GM11168 (cell line): ENCODE measurements around the gene CTIF.

Source experiments
- in situ Hi-C: fragments of 300-500 bp; cut with MboI; formaldehyde crosslinking; loops from one replicate; pipeline ENCODE4 v1.12.0; 2022; ENCODE audit warnings: low sequenced_read_pairs; ENCODE audit not compliant: unreplicated experiment

CTIF gene

DNA sequence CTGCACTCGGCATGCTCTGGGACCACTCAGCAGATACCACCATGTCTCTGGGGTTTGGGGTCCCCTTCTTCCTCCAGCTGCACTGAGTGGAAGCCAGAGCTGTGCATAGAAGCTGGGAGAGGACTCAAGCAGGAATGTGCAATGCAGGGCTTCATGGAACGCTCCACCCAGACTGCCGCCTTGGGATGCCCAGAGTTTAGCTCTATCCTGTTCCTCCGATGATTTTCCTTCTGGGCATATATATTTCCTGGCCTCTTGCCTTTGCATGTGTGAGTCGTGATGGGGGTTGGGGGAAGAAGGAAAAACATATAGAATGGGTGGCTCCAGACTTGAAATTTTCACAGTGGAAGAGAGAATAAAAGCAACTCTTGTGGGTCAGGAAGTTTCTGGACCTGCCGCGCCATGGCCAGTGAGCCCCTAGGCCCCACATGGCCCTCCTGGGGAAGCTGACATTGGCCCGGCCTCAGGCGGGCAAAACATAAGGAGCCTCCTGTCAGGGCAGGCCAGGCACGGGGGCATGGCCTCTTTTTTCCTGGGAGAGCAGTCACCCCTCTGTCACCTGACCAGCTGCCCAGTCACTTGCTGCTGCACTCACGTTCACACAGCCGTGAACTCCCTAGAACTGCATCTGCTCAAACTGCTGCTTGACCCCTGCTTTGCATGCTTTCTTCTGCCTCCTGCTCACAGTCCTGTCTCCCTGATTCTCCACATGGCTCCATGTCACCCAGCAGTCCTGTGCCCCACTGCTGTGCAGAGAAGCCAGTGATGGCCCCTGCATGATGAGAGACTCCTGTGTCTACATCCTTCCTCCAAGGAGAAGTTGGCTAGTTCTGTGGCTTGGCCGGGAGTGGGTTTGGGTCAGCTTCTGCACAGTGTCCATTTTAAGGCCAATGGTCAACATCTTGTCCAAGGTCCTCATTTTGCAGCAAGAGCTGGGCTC is 197.8 kb downstream of the CTIF start:
- in situ Hi-C loops: no loop called here

GRCh38 chr18:48739266-48740067 is 200.6 kb downstream of the CTIF start:
- in situ Hi-C loops: no loop called here

DNA sequence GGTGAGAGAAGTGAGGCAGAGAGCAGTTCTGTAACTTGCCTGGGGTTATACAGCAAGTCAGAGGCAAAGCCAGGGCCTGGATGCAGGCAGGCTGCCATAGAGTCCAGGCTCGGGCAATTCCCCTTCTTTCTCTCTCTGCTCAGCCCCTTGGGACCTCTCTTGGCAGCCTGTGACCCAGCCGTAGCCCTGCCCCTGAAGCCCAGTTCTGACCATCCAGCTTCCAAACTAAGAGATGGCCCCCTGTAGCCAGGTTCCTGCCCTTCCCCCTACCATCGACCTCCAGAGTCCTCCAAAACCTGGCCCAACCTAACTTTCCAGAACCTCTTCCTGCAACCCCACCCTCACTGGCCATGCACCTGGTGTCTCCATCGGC is 201.2 kb downstream of the CTIF start:
- in situ Hi-C loops: no loop called here

- in situ Hi-C loops: no loop called here
These were observed 202.1 kb downstream of the CTIF start for GRCh38 chr18:48740851-48741485.

GRCh38 chr18:48741866-48742265 is 203.0 kb downstream of the CTIF start:
- in situ Hi-C loops: no loop called here

DNA sequence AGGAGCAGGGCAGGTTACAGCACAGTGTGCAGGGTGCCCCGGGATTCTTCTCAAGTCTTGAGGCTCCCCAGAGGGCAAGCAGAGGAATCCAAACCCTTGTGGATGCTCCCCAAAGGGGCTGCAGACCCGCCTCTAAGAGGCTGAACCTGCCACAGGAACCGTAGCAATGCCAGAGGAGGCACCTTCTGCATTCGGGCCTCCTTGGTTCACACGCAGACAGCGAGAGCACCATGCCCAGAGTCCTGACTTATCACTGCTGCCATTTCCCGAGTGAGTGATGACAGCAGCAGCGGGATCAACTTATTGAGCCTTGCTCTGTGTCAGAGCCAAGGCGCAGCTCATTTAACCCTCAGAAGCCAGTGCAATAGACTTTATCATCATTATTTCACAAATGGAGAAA is 203.5 kb downstream of the CTIF start:
- in situ Hi-C loops: no loop called here

GRCh38 chr18:48742706-48743475 is 204.1 kb downstream of the CTIF start:
- in situ Hi-C loops: no loop called here

- in situ Hi-C loops: no loop called here
These were observed 205.1 kb downstream of the CTIF start for GRCh38 chr18:48743886-48744285.

- in situ Hi-C loops: no loop called here
These were observed 206.5 kb downstream of the CTIF start for GRCh38 chr18:48745293-48745692.

DNA sequence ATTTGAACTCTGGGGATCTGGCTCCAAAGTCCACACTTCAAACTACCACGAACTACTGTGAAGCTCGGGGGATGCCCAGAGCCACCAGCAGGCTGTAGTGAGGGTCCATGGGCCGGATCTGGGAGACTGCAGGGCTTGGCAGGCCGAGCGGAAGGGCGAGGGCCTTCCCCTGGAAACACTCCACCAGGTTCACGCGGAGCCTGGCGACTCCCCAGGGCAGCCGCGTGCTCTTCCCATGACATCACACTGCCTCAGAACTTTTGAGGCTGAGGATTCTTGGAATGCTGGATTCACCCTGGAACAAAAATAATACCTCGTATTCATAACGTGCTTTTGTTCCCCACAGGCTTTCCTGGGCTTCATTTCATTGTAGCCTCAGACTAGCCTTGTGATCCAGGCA is 210.9 kb downstream of the CTIF start:
- in situ Hi-C loops: no loop called here

DNA sequence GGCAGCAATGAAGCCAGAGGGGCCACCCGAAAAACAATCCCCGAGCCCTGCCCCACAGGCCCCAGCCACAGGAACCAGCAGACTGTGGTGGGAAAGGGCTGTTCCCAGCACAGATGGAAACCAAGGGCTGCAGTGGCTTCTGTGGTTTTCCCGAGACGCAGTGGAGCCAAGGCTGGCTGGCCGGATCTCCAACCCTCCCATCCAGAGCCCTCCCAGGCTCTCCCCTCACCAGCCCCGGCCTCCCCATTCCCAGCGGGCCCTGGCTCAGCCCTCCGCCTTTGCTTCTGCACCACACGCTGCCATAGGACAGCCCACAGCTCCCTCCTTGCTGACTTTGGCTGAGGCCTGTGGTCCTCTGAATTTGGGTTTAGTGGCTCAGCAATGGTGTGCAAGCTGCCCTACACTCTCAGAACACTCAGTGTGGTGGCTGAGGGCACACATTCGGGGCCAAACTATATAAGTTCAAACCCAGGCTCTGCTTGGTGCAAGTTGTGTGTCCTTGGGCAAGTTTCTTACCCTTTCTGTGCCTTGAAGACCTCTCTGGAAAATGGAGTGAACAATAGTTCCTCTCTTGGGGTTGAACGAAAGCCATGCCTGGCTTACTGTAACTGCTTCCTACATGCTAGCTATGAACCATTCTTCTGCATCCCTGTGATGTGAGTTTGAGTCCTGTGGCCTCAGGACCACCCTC is 211.8 kb downstream of the CTIF start:
- in situ Hi-C loops: no loop called here

GRCh38 chr18:48751727-48752468 is 213.1 kb downstream of the CTIF start:
- in situ Hi-C loops: no loop called here

GRCh38 chr18:48752478-48752877 is 213.6 kb downstream of the CTIF start:
- in situ Hi-C loops: no loop called here

- in situ Hi-C loops: no loop called here
These were observed 214.1 kb downstream of the CTIF start for GRCh38 chr18:48752928-48753327.

DNA sequence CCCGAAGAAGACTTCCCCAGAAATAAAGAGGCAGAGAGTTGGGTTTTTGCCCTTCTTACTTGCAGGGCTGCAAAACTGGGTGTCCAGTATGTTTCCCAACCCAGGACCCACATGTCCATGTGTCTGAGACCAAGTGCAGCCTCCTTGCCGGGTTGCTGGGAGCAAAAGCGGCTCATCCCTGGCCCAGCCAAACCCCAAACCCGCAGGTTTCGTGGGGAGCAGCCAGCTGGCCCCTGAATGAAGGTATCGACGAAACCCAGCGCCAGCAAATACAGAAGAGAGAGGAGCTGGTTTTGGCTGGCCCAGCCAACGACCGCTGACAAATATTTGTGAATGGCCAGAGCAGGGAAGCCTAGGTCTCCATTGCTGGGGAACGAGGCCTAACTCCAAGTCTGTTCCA is 214.9 kb downstream of the CTIF start:
- in situ Hi-C loops: no loop called here

DNA sequence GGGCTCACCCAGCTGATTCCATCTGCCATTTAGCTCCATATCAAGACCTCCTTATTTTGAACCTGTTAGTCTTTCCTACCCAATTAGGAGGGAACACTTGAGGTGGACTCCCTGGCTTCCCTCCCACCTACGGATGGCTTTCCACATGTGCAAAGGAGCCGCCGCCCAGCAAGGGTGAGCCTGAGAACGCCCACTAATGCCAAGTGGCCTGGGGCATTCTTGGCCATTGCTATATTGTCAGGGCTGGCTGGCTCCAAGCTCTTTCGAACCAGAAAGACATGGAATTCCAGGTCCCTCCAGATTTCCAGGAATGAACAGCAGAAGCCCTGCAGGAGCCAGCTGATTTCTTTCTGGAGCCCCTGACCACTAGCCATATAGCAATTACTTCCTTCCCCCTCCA is 215.7 kb downstream of the CTIF start:
- in situ Hi-C loops: no loop called here

GRCh38 chr18:48754993-48755473 is 216.2 kb downstream of the CTIF start:
- in situ Hi-C loops: no loop called here

GRCh38 chr18:48756511-48757226 is 217.8 kb downstream of the CTIF start:
- in situ Hi-C loops: no loop called here
